Measurements from ENCODE around the gene MXD3. TPM values are rescaled to one million over a fixed set of nuclear protein-coding genes. Genes with fewer than 3 reads are reported as not detected.
"Not testable (repeated sequence)": the region's sequence is repeated elsewhere in the genome, so short reads cannot be mapped to it uniquely, and the experiment has no call there.

The MXD3 gene
- polyA plus RNA-seq, 3 donors: 21.5 to 61.9 (median 25.5) TPM

DNA sequence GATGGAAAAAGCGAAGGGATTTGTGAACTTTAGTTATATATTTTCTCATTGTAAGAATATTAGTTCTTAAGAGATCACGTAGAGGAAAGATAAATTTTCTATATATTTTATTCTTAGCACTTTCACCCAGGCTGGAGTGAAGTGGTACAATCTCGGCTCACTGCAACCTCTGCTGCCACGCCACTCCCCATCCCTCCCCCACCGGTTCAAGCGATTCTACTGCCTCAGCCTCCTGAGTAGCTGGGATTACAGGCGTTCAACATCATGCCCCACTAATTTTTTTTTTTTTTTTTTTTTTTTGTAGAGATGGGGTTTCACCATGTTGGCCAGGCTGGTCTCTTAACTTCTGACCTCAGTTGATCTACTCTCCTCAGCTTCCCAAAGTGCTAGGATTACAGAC is 50.7 kb downstream of the MXD3 start:
- Histone ChIP-seq H3K9me3 (replicated peaks in 1 of 2; ENCODE audit: control insufficient read depth in 1 of 2, insufficient read depth in 1 of 2, low read length in 2 of 2) (no peaks in the 10 kb centered on the region), H3K36me3 (replicated peaks in 1 of 2; ENCODE audit: control insufficient read depth in 1 of 2, insufficient read depth in 2 of 2, low read length in 2 of 2) (peaks cover 83 to 97% of the 10 kb centered on the region in 2 donors), H3K4me2 (replicated peaks; ENCODE audit: extremely low read depth, low read length, poor library complexity, severe bottlenecking) (no peak overlapping the region), H3K9ac (ENCODE audit: insufficient read depth, low read length, poor library complexity, severe bottlenecking) (no peak overlapping the region), H3K4me1 (ENCODE audit: control insufficient read depth in 1 of 2, insufficient read depth in 2 of 2, low read length in 2 of 2) (no peaks in the 10 kb centered on the region), H3K79me2 (ENCODE audit: insufficient read depth, low read length) (no peaks in the 10 kb centered on the region), H3K4me3 (replicated peaks in 1 of 3; ENCODE audit: low read depth in 2 of 3, low read length in 3 of 3) (no peak overlapping the region), H3K27me3 (ENCODE audit: control insufficient read depth in 2 of 2, insufficient read depth in 2 of 2, low read length in 2 of 2) (no peaks in the 10 kb centered on the region), H4K20me1 (ENCODE audit: insufficient read depth, low read length) (peaks cover 18% of the 10 kb centered on the region), H2AFZ (ENCODE audit: insufficient read depth, low read depth, low read length, poor library complexity, severe bottlenecking) (no peak overlapping the region), H3K27ac (ENCODE audit: low read depth in 1 of 2, low read length in 2 of 2) (no peak overlapping the region)
- no peak for DNase-seq
- no CpG with 5 or more reads among the region's 7 CpGs for WGBS (ENCODE audit: insufficient coverage)
- no peak overlapping the region for H3K4me3 Mint-ChIP-seq
- no peak overlapping the region for H3K27ac Mint-ChIP-seq
- TF ChIP-seq CTCF (IDR thresholded peaks at IDR 0.05): no peak
- no peaks in the 10 kb centered on the region for H3K4me1 Mint-ChIP-seq
- H3K36me3 Mint-ChIP-seq: peaks cover 76 to 91% of the 10 kb centered on the region in 2 donors
- no peaks in the 10 kb centered on the region for H3K9me3 Mint-ChIP-seq
- no peaks in the 10 kb centered on the region for H3K27me3 Mint-ChIP-seq (ENCODE audit: low read depth in 3 of 3)
- intact Hi-C loops (cut with micrococcal nuclease): no loop called here

DNA sequence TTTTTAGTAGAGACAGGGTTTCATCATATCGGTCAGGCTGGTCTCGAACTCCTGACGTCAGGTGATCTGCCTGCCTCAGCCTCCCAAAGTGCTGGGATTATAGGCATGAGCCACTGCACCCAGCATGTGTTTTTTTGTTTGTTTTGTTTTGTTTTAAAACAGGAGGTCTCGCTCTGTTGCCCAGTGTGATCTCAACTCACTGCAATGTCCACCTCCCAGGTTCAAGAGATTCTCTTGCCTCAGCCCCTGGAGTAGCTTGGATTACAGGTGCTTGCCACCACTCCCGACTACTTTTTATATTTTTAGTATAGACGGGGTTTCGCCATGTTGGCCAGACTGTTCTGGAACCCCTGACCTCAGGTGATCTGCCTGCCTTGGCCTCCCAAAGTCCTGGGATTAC is 53.0 kb downstream of the MXD3 start:
- H3K27ac ChIP-seq (ENCODE audit: low read depth in 1 of 2, low read length in 2 of 2); H3K9me3 Mint-ChIP-seq; H3K27me3 Mint-ChIP-seq (ENCODE audit: low read depth in 3 of 3); H3K79me2 ChIP-seq (ENCODE audit: insufficient read depth, low read length); H3K4me1 ChIP-seq (ENCODE audit: control insufficient read depth in 1 of 2, insufficient read depth in 2 of 2, low read length in 2 of 2); H3K9ac ChIP-seq (ENCODE audit: insufficient read depth, low read length, poor library complexity, severe bottlenecking); H3K9me3 ChIP-seq (replicated peaks in 1 of 2; ENCODE audit: control insufficient read depth in 1 of 2, insufficient read depth in 1 of 2, low read length in 2 of 2); H3K27me3 ChIP-seq (ENCODE audit: control insufficient read depth in 2 of 2, insufficient read depth in 2 of 2, low read length in 2 of 2); DNase-seq; H2AFZ ChIP-seq (ENCODE audit: insufficient read depth, low read depth, low read length, poor library complexity, severe bottlenecking); H3K4me2 ChIP-seq (replicated peaks; ENCODE audit: extremely low read depth, low read length, poor library complexity, severe bottlenecking); intact Hi-C loops (cut with micrococcal nuclease); H3K4me3 ChIP-seq (replicated peaks in 1 of 3; ENCODE audit: low read depth in 2 of 3, low read length in 3 of 3); H3K4me3 Mint-ChIP-seq; H3K4me1 Mint-ChIP-seq: not testable (repeated sequence)
- Mint-ChIP-seq H3K27ac (peak overlapping the region in 2 of 7 donors; percentile 25 to 28), H3K36me3 (peaks cover 82 to 98% of the 10 kb centered on the region in 2 donors)
- 88% methylated on average over 2 of the region's 7 CpGs for WGBS (ENCODE audit: insufficient coverage)
- H4K20me1 ChIP-seq (ENCODE audit: insufficient read depth, low read length): peaks cover 40% of the 10 kb centered on the region
- peaks cover 91 to 98% of the 10 kb centered on the region in 2 donors for H3K36me3 ChIP-seq (replicated peaks in 1 of 2; ENCODE audit: control insufficient read depth in 1 of 2, insufficient read depth in 2 of 2, low read length in 2 of 2)

Other genes with a start within 250 kb of the MXD3 start
- under 1 TPM in 1 of 3 donors, not detected in 2; 0.39 TPM for gene FGFR4, start 225.0 kb downstream of the MXD3 start, polyA plus RNA-seq
- 10 to 100 TPM; 12.6 to 31.9 (median 19.0) TPM for gene NSD1, start 178.1 kb downstream of the MXD3 start, polyA plus RNA-seq
- 100 to 1,000 TPM in 1 of 3 donors, 10 to 100 TPM in 2; 74.3 to 465 (median 94.4) TPM for gene RAB24, start 8.2 kb downstream of the MXD3 start, polyA plus RNA-seq
- 100 to 1,000 TPM; 264 to 510 (median 490) TPM for gene PRELID1, start 8.1 kb downstream of the MXD3 start, polyA plus RNA-seq
- gene LMAN2, start 39.8 kb upstream of the MXD3 start, polyA plus RNA-seq: 100 to 1,000 TPM; 148 to 275 (median 259) TPM
- gene RGS14, start 46.0 kb upstream of the MXD3 start, polyA plus RNA-seq: 100 to 1,000 TPM in 1 of 3 donors, 10 to 100 TPM in 2; 35.4 to 186 (median 43.5) TPM
- not detected for gene SLC34A1, start 72.5 kb upstream of the MXD3 start, polyA plus RNA-seq
- gene PFN3, start 88.8 kb upstream of the MXD3 start, polyA plus RNA-seq: not detected
- gene F12, start 97.7 kb upstream of the MXD3 start, polyA plus RNA-seq: 1 to 10 TPM; 1.4 to 5.5 (median 1.5) TPM
- 100 to 1,000 TPM in 1 of 3 donors, 10 to 100 TPM in 2; 41.6 to 101 (median 63.4) TPM for gene GRK6, start 114.8 kb upstream of the MXD3 start, polyA plus RNA-seq
- gene PRR7, start 134.9 kb upstream of the MXD3 start, polyA plus RNA-seq: 10 to 100 TPM in 1 of 3 donors, 1 to 10 TPM in 2; 1.8 to 17.4 (median 2.1) TPM
- 1 to 10 TPM in 1 of 3 donors, under 1 TPM in 2; 0.71 to 1.6 (median 0.73) TPM for gene DBN1, start 161.7 kb upstream of the MXD3 start, polyA plus RNA-seq
- 100 to 1,000 TPM in 1 of 3 donors, 10 to 100 TPM in 2; 21.6 to 126 (median 27.2) TPM for gene PDLIM7, start 185.7 kb upstream of the MXD3 start, polyA plus RNA-seq
- gene DOK3, start 197.9 kb upstream of the MXD3 start, polyA plus RNA-seq: 100 to 1,000 TPM in 1 of 3 donors, 10 to 100 TPM in 2; 62.8 to 196 (median 98.3) TPM
- gene DDX41, start 205.1 kb upstream of the MXD3 start, polyA plus RNA-seq: 100 to 1,000 TPM in 1 of 3 donors, 10 to 100 TPM in 2; 44.9 to 178 (median 70.3) TPM
- gene FAM193B, start 242.7 kb upstream of the MXD3 start, polyA plus RNA-seq: 100 to 1,000 TPM in 1 of 3 donors, 1 to 10 TPM in 2; 1.6 to 216 (median 1.9) TPM

Measured in CD14-positive monocyte (primary cell).